Breast epithelium (tissue), 3 donors: ENCODE data around the gene SLC8A3.

Experiments
- POLR2AphosphoS5 ChIP-seq, 3 donors: sonication (generic); formaldehyde crosslinking; IDR thresholded peaks; one replicate each; pipeline ENCODE4 v1.6.1; 2017; ENCODE audit warnings: antibody characterized with exemption in 3 of 3
- TF ChIP-seq, protein P1 (sequence below), 3 donors: fragments of 450-650 bp; IDR thresholded peaks; one replicate each; pipeline ENCODE4 v1.5.1; 2016 to 2017; ENCODE audit warnings: antibody characterized with exemption in 3 of 3, mild to moderate bottlenecking in 3 of 3, moderate library complexity in 3 of 3

GRCh38 chr14:70049605-70050004, 139.1 kb downstream of the SLC8A3 start:
- TF ChIP-seq POLR2AphosphoS5 (IDR thresholded peaks at IDR 0.05): no peak
- TF ChIP-seq, protein P1, sequence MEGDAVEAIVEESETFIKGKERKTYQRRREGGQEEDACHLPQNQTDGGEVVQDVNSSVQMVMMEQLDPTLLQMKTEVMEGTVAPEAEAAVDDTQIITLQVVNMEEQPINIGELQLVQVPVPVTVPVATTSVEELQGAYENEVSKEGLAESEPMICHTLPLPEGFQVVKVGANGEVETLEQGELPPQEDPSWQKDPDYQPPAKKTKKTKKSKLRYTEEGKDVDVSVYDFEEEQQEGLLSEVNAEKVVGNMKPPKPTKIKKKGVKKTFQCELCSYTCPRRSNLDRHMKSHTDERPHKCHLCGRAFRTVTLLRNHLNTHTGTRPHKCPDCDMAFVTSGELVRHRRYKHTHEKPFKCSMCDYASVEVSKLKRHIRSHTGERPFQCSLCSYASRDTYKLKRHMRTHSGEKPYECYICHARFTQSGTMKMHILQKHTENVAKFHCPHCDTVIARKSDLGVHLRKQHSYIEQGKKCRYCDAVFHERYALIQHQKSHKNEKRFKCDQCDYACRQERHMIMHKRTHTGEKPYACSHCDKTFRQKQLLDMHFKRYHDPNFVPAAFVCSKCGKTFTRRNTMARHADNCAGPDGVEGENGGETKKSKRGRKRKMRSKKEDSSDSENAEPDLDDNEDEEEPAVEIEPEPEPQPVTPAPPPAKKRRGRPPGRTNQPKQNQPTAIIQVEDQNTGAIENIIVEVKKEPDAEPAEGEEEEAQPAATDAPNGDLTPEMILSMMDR (IDR thresholded peaks at IDR 0.05): no peak
